GM18519 (cell line): ENCODE results near the gene GTSE1.

ENCODE experiments used
- ATAC-seq: cut with Tn5 transposase; IDR thresholded peaks from one replicate; pipeline ENCODE4 v1.9.1; 2021; ENCODE audit warnings: mild to moderate bottlenecking, moderate library complexity; ENCODE audit not compliant: unreplicated experiment, low FRiP score

The GTSE1 gene

GRCh38 chr22:46350646-46351045 is 54.0 kb downstream of the GTSE1 start:
- no peak for ATAC-seq

- ATAC-seq, result no peak
Observed at GRCh38 chr22:46351131-46351735, 54.6 kb downstream of the GTSE1 start.

GRCh38 chr22:46351767-46352166 is 55.1 kb downstream of the GTSE1 start:
- no peak for ATAC-seq

- no peak for ATAC-seq
Observed at GRCh38 chr22:46352276-46352675, 55.6 kb downstream of the GTSE1 start.

- no peak for ATAC-seq
Observed at GRCh38 chr22:46352691-46353386, 56.2 kb downstream of the GTSE1 start.

- no peak for ATAC-seq
Observed at GRCh38 chr22:46353483-46354105, 56.9 kb downstream of the GTSE1 start.

- no peak for ATAC-seq
Observed at GRCh38 chr22:46354176-46354992, 57.7 kb downstream of the GTSE1 start.

GRCh38 chr22:46354993-46355305 is 58.3 kb downstream of the GTSE1 start:
- ATAC-seq, result no peak

GRCh38 chr22:46355369-46355995 is 58.8 kb downstream of the GTSE1 start:
- ATAC-seq, result no peak

- no peak for ATAC-seq
Observed at GRCh38 chr22:46355996-46356471, 59.4 kb downstream of the GTSE1 start.

- no peak for ATAC-seq
Observed at GRCh38 chr22:46356496-46357480, 60.1 kb downstream of the GTSE1 start.

- ATAC-seq, result no peak
Observed at GRCh38 chr22:46357711-46358520, 61.2 kb downstream of the GTSE1 start.

- no peak for ATAC-seq
Observed at GRCh38 chr22:46358766-46359165, 62.1 kb downstream of the GTSE1 start.

GRCh38 chr22:46359362-46359761 is 62.7 kb downstream of the GTSE1 start:
- no peak for ATAC-seq

- ATAC-seq, result no peak
Observed at GRCh38 chr22:46360097-46360496, 63.4 kb downstream of the GTSE1 start.

- ATAC-seq, result no peak
Observed at GRCh38 chr22:46360891-46361290, 64.2 kb downstream of the GTSE1 start.

GRCh38 chr22:46361826-46362202 is 65.1 kb downstream of the GTSE1 start:
- no peak for ATAC-seq

GRCh38 chr22:46362203-46362933 is 65.7 kb downstream of the GTSE1 start:
- ATAC-seq, result no peak
